NB4 (cell line): ENCODE data around the gene UQCC2.
A peak's percentile ranks its signal among the peaks of the same experiment; 100 is the strongest.

ENCODE experiments used
- DNase-seq: peaks from one replicate; pipeline ENCODE4 v3.0.0; 2010; ENCODE audit warnings: low read depth
- H3K4me3 ChIP-seq: one replicate; pipeline ENCODE4 v1.5.1; 2011; ENCODE audit warnings: mild to moderate bottlenecking, low read depth, low read length, moderate library complexity
- MYC ChIP-seq: IDR thresholded peaks from 2 replicates; pipeline ENCODE4 v1.6.1; 2011; ENCODE audit warnings: low read depth, low read length
- POLR2A ChIP-seq: IDR thresholded peaks from 2 replicates; pipeline ENCODE4 v1.6.1; 2011; ENCODE audit warnings: mild to moderate bottlenecking; ENCODE audit not compliant: insufficient read length; ENCODE audit errors: extremely low read depth
- TF ChIP-seq, protein P1 (sequence below): IDR thresholded peaks from one replicate; pipeline ENCODE4 v1.5.1; 2012; ENCODE audit warnings: low read depth, low read length
- TF ChIP-seq, protein P2 (sequence below): IDR thresholded peaks from 2 replicates; pipeline ENCODE4 v1.6.1; 2011; ENCODE audit warnings: low read depth, low read length

UQCC2 gene

DNA sequence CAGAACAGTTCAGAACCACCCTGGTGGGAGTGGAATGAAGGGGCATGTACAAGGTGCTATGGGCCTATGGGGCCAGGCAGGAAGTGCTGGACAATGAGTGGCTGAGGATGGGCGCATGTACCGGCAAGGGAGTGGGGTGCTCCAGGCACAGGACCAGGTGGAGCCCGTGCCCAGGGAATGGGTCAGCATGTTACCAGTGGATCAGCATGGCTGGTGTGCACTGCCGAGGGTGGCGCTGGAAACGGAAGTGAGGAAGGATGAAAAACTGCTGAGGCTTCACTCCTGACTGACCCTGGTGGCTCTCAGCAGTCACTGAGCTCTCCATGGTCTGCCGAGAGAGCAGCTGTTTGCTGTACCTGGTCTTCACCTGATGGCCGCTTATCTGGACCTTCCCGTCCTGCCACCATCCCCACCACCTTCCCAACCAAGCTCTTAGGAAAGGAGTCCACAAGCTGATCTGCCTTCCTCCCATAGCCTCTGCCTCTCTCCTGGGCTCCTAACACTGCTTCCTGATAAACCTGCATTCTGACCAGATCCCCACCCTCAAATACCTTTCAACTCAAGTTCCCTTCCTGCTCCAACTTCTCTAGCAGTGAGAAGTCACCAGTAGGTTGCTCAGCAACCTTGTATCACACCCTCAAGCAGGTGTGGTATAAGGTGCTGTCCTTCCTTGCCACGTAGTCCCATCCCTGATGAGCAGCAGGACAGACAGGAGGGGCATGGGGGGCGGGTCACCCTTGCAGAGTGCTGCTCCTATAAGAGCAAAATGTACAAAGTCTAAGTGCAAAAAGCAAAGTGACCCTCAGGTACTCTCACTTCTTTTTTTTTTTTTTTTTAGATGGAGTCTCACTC, 7.1 kb downstream of the UQCC2 start:
- DNase-seq, result no peak
- no peak for TF ChIP-seq POLR2A
- TF ChIP-seq, protein P1, sequence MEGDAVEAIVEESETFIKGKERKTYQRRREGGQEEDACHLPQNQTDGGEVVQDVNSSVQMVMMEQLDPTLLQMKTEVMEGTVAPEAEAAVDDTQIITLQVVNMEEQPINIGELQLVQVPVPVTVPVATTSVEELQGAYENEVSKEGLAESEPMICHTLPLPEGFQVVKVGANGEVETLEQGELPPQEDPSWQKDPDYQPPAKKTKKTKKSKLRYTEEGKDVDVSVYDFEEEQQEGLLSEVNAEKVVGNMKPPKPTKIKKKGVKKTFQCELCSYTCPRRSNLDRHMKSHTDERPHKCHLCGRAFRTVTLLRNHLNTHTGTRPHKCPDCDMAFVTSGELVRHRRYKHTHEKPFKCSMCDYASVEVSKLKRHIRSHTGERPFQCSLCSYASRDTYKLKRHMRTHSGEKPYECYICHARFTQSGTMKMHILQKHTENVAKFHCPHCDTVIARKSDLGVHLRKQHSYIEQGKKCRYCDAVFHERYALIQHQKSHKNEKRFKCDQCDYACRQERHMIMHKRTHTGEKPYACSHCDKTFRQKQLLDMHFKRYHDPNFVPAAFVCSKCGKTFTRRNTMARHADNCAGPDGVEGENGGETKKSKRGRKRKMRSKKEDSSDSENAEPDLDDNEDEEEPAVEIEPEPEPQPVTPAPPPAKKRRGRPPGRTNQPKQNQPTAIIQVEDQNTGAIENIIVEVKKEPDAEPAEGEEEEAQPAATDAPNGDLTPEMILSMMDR, result no peak
- TF ChIP-seq, protein P2, sequence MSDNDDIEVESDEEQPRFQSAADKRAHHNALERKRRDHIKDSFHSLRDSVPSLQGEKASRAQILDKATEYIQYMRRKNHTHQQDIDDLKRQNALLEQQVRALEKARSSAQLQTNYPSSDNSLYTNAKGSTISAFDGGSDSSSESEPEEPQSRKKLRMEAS, result no peak
- no peak for TF ChIP-seq MYC
- no peak overlapping the region for H3K4me3 ChIP-seq

DNA sequence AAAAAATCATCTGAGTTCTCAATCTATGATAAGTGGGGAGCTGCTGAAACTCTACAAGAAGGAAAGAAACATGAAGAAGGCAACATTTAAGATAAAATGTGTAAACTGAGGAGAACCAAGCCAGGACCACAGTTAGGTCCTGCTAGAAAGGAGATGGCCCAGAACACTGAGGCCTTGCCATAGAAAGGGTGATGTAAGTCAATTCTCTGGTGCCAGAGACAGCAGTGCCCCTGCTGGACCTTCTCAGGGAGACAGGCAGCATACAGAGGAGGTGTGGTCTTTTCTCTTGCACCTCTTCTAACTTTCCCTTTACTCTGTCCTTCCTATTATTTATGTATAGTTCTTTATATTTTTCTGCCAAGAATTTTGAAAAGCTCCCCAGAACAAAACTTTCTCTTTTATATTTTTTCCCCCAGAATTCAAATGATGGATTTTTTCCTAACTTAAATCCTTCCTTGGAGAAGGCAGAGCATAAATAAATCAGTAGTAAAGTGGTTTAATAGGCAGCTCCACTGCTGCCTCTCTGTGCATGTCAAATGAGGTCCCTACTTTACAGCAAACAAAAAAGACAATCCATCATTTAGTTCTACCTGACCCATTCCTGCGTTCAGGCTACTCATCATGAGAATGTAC, 9.0 kb downstream of the UQCC2 start:
- TF ChIP-seq, protein P1, result peak; percentile 66
- TF ChIP-seq POLR2A, result no peak
- TF ChIP-seq, protein P2, result no peak
- DNase-seq, result peak; percentile 59
- H3K4me3 ChIP-seq, result no peak overlapping the region

DNA sequence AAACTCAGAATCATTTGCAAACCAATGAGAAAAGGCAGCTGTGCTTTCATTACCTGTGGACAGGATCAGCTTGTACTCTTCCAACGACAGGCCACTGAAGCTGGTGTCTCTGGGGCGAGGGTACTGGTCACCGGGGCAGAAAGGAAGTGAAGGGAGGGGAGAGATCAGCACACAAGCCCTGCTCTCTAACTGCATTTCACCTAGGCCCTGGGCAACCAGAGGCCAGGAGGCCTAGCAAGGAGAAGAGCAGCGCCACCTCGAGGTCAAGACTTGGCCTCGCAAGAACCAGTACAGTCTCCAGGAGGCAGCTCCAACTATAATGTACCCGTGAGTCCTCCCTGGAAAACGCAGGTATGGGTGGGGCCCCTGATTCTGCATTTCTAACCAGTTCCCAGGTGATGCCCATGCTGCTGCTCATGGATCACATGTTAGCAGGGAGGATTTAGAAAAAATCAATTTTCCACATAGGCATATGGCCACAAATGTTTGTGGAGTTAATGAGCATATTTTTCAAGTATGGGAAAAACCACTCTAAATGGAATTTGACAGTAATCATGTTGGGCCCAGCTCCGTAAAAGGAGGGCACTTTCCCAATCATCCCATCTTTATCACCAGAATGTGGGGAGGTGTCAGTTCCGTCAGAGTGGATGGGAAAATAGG, 11.0 kb downstream of the UQCC2 start:
- H3K4me3 ChIP-seq, result no peak overlapping the region
- TF ChIP-seq, protein P1, result peak; percentile 77
- TF ChIP-seq POLR2A, result no peak
- peak; percentile 72 for DNase-seq

DNA sequence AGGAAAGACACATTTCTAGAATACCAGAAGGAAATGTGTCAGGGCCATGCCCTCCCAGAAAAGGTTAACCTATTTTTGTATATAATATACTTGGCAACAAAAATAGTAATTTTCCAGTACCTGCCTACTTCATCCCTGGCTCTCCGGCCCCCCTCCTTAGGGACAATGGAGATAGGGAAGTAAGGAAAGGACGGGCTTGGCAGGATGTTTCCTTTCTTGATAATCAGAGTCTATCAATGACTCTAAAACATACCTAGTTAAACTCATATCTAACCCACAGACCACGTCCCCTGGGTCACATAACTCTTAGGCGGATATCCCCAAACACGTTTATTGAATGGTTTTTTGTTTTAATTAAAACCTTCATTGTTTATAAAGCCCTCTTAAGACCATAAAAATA, 11.8 kb downstream of the UQCC2 start:
- no peak for DNase-seq
- TF ChIP-seq MYC (no peak), POLR2A (no peak)
- TF ChIP-seq, protein P1, result no peak
- TF ChIP-seq, protein P2, result no peak
- H3K4me3 ChIP-seq, result no peak overlapping the region

DNA sequence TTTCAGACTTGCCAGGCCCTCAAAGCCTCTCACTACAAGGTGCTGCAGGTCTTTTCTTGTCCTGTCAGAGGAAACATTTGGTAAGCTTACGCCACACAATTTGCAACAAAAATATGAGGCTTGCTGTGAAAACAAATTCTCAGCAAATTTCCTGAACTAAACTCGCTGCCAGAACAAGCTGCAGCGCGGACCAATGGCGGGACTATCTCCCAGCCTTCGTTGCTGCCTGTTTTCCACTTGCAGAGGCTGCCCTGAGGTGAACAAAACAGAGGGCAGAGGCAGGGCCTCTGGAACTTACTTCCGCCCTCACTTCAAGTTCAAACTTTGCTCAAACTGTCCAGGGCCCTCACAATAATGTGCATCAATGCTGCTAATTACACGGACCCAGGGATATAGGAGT, 12.4 kb downstream of the UQCC2 start:
- no peak for DNase-seq
- no peak overlapping the region for H3K4me3 ChIP-seq
- TF ChIP-seq, protein P2, result no peak
- TF ChIP-seq MYC, result no peak
- TF ChIP-seq POLR2A, result no peak
- TF ChIP-seq, protein P1, result no peak
